Chondrocyte (in vitro differentiated cells): ENCODE results near the gene KRTCAP2. TPM values are rescaled to one million over a fixed set of nuclear protein-coding genes. Genes with fewer than 3 reads are reported as not detected.

Experiments used
- DNase-seq: peaks from one replicate; pipeline ENCODE4 v3.0.0; 2021; ENCODE audit warnings: mixed read lengths, low spot score
- H3K27ac Mint-ChIP-seq: one replicate; pipeline ENCODE4 v1.8.0; 2021; ENCODE audit warnings: mild to moderate bottlenecking, moderate library complexity, mixed read lengths; ENCODE audit not compliant: unreplicated experiment
- H3K27me3 Mint-ChIP-seq: 2 replicates; pipeline ENCODE4 v1.8.0; 2021; ENCODE audit warnings: low read depth, mixed read lengths
- H3K36me3 Mint-ChIP-seq: 2 replicates; pipeline ENCODE4 v1.8.0; 2021; ENCODE audit warnings: low read depth, mixed read lengths
- H3K4me1 Mint-ChIP-seq: 2 replicates; pipeline ENCODE4 v1.8.0; 2021; ENCODE audit warnings: low read depth, mild to moderate bottlenecking, mixed read lengths
- H3K4me3 Mint-ChIP-seq: one replicate; pipeline ENCODE4 v1.8.0; 2021; ENCODE audit warnings: mild to moderate bottlenecking, moderate library complexity, mixed read lengths; ENCODE audit not compliant: unreplicated experiment
- H3K9me3 Mint-ChIP-seq: 2 replicates; pipeline ENCODE4 v1.8.0; 2021; ENCODE audit warnings: low read depth, mixed read lengths
- total RNA-seq: library from RNA; stranded (reverse); gene quantifications from 3 replicates; pipeline ENCODE4 v1.2.1, GENCODE V29; 2021
- TF ChIP-seq, protein P1 (sequence below): fragments of 200-600 bp; sonication (generic); IDR thresholded peaks from 2 replicates; pipeline ENCODE4 v1.5.0; 2021; ENCODE audit warnings: antibody characterized with exemption, mild to moderate bottlenecking, moderate library complexity

The KRTCAP2 gene
- total RNA-seq, 1 donor from 2014 or later: 159 TPM

DNA sequence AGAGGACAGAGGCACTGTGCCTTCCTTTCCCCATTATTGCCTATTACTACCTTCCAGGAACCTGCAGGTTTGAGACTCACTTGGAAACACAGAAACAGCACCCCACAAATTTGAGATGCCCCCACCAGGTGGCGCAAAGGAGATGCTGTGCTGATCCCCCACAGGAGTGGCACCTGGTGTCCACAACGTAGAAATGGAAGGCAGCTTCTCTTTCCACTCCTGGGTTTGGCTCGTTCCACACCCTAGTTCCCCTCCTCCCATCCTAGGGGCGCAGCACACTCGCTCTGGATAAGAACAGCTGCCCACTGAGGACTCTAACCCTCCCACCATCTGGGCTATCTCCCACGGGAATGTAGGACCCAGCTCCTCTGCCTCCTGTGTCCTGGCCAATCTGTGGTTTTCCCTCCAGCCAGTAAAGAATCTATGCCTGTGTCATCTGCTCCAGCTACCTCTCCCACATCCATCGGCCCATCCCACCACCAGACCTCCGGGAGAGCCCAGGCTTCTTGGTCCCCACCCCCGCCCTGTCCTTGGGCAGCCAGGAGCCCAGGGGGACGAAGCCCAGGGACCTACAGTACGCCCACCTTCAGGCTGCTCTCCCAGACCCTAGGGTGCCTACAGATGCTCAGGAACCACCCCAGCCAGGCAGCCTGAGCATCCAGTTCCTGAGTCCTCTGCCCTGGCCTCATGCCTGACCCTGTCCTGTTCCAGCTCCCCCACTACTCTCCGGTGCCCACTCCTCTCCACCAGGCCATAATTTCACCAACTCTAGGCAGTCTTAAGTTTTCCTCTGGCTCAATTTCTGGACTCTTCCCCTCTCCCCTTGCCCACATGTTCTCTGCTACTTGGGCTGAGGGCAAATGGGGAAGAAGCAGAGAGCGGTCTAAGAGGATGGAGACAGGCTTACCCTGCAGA is 34.0 kb upstream of the KRTCAP2 start:
- Mint-ChIP-seq H3K36me3 (peaks cover 2% of the 10 kb centered on the region), H3K9me3 (no peaks in the 10 kb centered on the region), H3K27me3 (no peaks in the 10 kb centered on the region), H3K4me3 (peak overlapping the region; percentile 80), H3K4me1 (peaks cover 43% of the 10 kb centered on the region), H3K27ac (peak overlapping the region; percentile 99)
- TF ChIP-seq, protein P1, sequence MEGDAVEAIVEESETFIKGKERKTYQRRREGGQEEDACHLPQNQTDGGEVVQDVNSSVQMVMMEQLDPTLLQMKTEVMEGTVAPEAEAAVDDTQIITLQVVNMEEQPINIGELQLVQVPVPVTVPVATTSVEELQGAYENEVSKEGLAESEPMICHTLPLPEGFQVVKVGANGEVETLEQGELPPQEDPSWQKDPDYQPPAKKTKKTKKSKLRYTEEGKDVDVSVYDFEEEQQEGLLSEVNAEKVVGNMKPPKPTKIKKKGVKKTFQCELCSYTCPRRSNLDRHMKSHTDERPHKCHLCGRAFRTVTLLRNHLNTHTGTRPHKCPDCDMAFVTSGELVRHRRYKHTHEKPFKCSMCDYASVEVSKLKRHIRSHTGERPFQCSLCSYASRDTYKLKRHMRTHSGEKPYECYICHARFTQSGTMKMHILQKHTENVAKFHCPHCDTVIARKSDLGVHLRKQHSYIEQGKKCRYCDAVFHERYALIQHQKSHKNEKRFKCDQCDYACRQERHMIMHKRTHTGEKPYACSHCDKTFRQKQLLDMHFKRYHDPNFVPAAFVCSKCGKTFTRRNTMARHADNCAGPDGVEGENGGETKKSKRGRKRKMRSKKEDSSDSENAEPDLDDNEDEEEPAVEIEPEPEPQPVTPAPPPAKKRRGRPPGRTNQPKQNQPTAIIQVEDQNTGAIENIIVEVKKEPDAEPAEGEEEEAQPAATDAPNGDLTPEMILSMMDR: peak; percentile 93
- DNase-seq: peak; percentile 69

GRCh38 chr1:155205969-155206593 is 33.0 kb upstream of the KRTCAP2 start:
- peaks cover 4% of the 10 kb centered on the region for H3K36me3 Mint-ChIP-seq
- peak; percentile 48 for DNase-seq
- H3K9me3 Mint-ChIP-seq: no peaks in the 10 kb centered on the region
- no peak overlapping the region for H3K4me3 Mint-ChIP-seq
- H3K27ac Mint-ChIP-seq: no peak overlapping the region
- peaks cover 37% of the 10 kb centered on the region for H3K4me1 Mint-ChIP-seq
- no peaks in the 10 kb centered on the region for H3K27me3 Mint-ChIP-seq
- TF ChIP-seq, protein P1: no peak

DNA sequence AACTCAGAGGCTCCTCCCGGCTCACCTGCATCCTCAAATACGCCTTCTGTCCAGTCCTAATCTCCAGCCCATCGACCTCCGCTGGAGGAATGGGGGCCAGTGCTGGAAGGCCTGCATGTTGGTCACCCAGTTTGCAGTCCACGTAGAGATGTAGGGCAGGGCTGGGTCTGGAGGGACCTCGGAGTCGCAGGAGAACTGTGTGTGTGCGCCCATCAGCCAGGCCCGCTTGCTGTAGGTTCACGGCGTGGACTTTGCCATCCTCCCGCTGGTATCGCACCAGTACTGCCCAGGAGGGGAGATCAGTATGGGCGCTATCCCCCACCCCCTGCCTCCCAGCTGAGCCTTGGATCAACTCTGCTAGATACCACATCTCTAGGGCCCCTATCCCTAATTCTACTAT is 31.9 kb upstream of the KRTCAP2 start:
- no peaks in the 10 kb centered on the region for H3K9me3 Mint-ChIP-seq
- H3K4me1 Mint-ChIP-seq: peaks cover 29% of the 10 kb centered on the region
- no peak overlapping the region for H3K4me3 Mint-ChIP-seq
- H3K27me3 Mint-ChIP-seq: no peaks in the 10 kb centered on the region
- H3K27ac Mint-ChIP-seq: no peak overlapping the region
- DNase-seq: peak; percentile 87
- TF ChIP-seq, protein P1: no peak
- H3K36me3 Mint-ChIP-seq: peaks cover 7% of the 10 kb centered on the region

DNA sequence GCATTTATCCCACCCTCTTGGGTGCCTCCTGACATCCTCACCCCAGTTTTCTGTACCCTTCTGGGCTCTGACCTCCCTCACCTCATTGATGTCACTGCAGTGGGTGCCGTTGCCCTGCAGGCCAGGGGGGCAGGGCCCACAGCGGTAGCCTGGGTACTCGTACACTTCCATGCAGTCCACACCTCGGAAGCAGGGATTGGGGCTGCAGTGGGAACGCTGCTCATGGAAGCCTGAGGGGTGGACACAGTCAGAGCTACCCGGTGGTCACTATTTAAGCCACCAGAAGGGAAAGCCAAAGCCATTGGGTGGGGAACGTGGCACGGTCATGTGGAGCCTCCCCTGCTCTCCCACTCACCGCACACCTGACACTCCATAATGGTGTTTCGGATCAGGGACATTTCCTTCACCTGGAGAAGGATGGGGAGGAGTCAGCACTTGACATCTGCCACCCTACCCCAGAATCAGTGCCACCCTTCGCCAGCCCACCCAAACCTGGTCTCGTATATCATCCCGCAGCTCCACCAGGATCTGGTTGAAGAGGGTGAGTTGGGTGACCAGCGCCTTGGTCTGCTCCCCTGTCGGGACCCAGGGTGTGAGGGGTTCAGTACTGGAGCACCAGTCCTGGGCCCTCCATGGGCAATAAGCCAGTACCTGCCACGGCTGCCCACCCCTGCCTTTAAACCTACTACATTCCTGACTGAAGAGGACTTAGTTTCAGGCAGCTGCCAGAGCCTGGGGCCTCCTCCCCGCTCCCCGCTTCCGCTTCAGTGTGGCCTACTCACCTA is 29.8 kb upstream of the KRTCAP2 start:
- no peak overlapping the region for H3K27ac Mint-ChIP-seq

More for the DNA sequence above, 29.8 kb upstream of the KRTCAP2 start:
- H3K36me3 Mint-ChIP-seq: peaks cover 12% of the 10 kb centered on the region
- no peaks in the 10 kb centered on the region for H3K9me3 Mint-ChIP-seq
- TF ChIP-seq, protein P1: no peak
- peak; percentile 87 for DNase-seq
- H3K27me3 Mint-ChIP-seq: no peaks in the 10 kb centered on the region
- peaks cover 17% of the 10 kb centered on the region for H3K4me1 Mint-ChIP-seq
- H3K4me3 Mint-ChIP-seq: no peak overlapping the region
